Mesothelial cell of epicardium (in vitro differentiated cells): ENCODE measurements around the gene SLC38A6. TPM values are rescaled to one million over a fixed set of nuclear protein-coding genes. Genes with fewer than 3 reads are reported as not detected.
"Not testable (repeated sequence)": the region's sequence is repeated elsewhere in the genome, so short reads cannot be mapped to it uniquely, and the experiment has no call there.

ENCODE experiments used
- DNase-seq, 2 experiments: peaks; one replicate each; pipeline ENCODE4 v3.0.0; 2021; ENCODE audit warnings: low spot score in 2 of 2; ENCODE audit not compliant: unreplicated experiment in 2 of 2
- H3K27ac Mint-ChIP-seq: 2 replicates; pipeline ENCODE4 v1.8.0; 2021; ENCODE audit warnings: mixed read lengths
- H3K27me3 Mint-ChIP-seq: 2 replicates; pipeline ENCODE4 v1.8.0; 2021; ENCODE audit warnings: low read depth, mixed read lengths
- H3K36me3 Mint-ChIP-seq: 2 replicates; pipeline ENCODE4 v1.8.0; 2021; ENCODE audit warnings: mixed read lengths
- H3K4me1 Mint-ChIP-seq: 2 replicates; pipeline ENCODE4 v1.8.0; 2021; ENCODE audit warnings: mixed read lengths
- H3K4me3 Mint-ChIP-seq: 2 replicates; pipeline ENCODE4 v1.8.0; 2021; ENCODE audit warnings: mild to moderate bottlenecking, moderate library complexity, mixed read lengths
- H3K9me3 Mint-ChIP-seq: 2 replicates; pipeline ENCODE4 v1.8.0; 2021; ENCODE audit warnings: mixed read lengths
- CTCF ChIP-seq: fragments of 200-600 bp; sonication (generic); IDR thresholded peaks from one replicate; pipeline ENCODE4 v1.5.0; 2021; ENCODE audit warnings: antibody characterized with exemption; ENCODE audit not compliant: unreplicated experiment
- total RNA-seq: library from RNA; stranded (reverse); gene quantifications from 3 replicates; pipeline ENCODE4 v1.2.1, GENCODE V29; 2021

Gene SLC38A6
- total RNA-seq, 1 donor from 2014 or later, result 17.1 TPM

- Mint-ChIP-seq H3K9me3 (peaks cover 16% of the 10 kb centered on the region), H3K27ac (no peak overlapping the region), H3K36me3 (peaks cover 10% of the 10 kb centered on the region), H3K4me3 (no peak overlapping the region), H3K4me1 (no peaks in the 10 kb centered on the region), H3K27me3 (no peaks in the 10 kb centered on the region)
- TF ChIP-seq CTCF, result no peak
- no peak for DNase-seq
Observed at GRCh38 chr14:61065656-61066055, 84.6 kb downstream of the SLC38A6 start.

DNA sequence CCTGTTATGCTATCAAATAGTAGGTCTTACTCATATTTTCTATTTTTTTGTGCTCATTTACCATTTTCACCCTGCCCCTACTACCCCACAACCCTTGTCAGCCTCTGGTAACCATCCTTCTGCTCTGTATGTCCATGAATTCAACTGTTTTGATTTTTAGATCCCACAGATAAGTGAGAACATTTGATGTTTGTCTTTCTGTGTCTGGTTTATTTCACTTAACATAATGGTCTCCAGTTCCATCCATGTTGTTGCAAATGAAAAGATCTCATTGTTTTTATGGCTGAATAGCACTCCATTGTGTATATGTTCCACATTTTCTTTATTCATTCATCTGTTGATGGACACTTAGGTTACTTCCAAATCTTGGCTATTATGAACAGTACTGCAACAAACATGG is 91.4 kb downstream of the SLC38A6 start:
- H3K27me3 Mint-ChIP-seq, DNase-seq, H3K4me1 Mint-ChIP-seq, H3K36me3 Mint-ChIP-seq, H3K4me3 Mint-ChIP-seq, H3K27ac Mint-ChIP-seq: not testable (repeated sequence)
- peaks cover 11% of the 10 kb centered on the region for H3K9me3 Mint-ChIP-seq

- peaks cover 5% of the 10 kb centered on the region for H3K36me3 Mint-ChIP-seq
- no peak for TF ChIP-seq CTCF
- DNase-seq, result no peak
- H3K27me3 Mint-ChIP-seq, result no peaks in the 10 kb centered on the region
- H3K9me3 Mint-ChIP-seq, result peaks cover 11% of the 10 kb centered on the region
- H3K4me3 Mint-ChIP-seq, result no peak overlapping the region
- H3K4me1 Mint-ChIP-seq, result peaks cover 2% of the 10 kb centered on the region
- no peak overlapping the region for H3K27ac Mint-ChIP-seq
Observed at GRCh38 chr14:61074852-61075251, 93.8 kb downstream of the SLC38A6 start.

- no peak for TF ChIP-seq CTCF
- no peak for DNase-seq
- H3K4me3 Mint-ChIP-seq, result no peak overlapping the region
- no peak overlapping the region for H3K27ac Mint-ChIP-seq
- peaks cover 3% of the 10 kb centered on the region for H3K36me3 Mint-ChIP-seq
- H3K9me3 Mint-ChIP-seq, result no peaks in the 10 kb centered on the region
- no peaks in the 10 kb centered on the region for H3K27me3 Mint-ChIP-seq
- peaks cover 9% of the 10 kb centered on the region for H3K4me1 Mint-ChIP-seq
Observed at GRCh38 chr14:61076556-61076955, 95.5 kb downstream of the SLC38A6 start.

GRCh38 chr14:61077437-61077836 is 96.4 kb downstream of the SLC38A6 start:
- no peak for DNase-seq
- Mint-ChIP-seq H3K4me1 (peaks cover 9% of the 10 kb centered on the region), H3K4me3 (no peak overlapping the region), H3K9me3 (no peaks in the 10 kb centered on the region), H3K27ac (no peak overlapping the region), H3K36me3 (peaks cover 3% of the 10 kb centered on the region), H3K27me3 (no peaks in the 10 kb centered on the region)
- no peak for TF ChIP-seq CTCF

GRCh38 chr14:61077951-61078720 is 97.1 kb downstream of the SLC38A6 start:
- Mint-ChIP-seq H3K27ac (no peak overlapping the region), H3K4me3 (no peak overlapping the region), H3K27me3 (no peaks in the 10 kb centered on the region)

More at GRCh38 chr14:61077951-61078720, 97.1 kb downstream of the SLC38A6 start:
- no peak for DNase-seq
- H3K9me3 Mint-ChIP-seq, result no peaks in the 10 kb centered on the region
- peaks cover 9% of the 10 kb centered on the region for H3K4me1 Mint-ChIP-seq
- H3K36me3 Mint-ChIP-seq, result peaks cover 3% of the 10 kb centered on the region
- TF ChIP-seq CTCF, result no peak
